ENCODE measurements around the gene ZNF629.

- TF ChIP-seq CTCF (conservative IDR thresholded peaks at IDR 0.05 in 1 of 2, IDR thresholded peaks at IDR 0.05 in 1 of 2; ENCODE audit: low read depth in 1 of 2, low read length in 2 of 2) (no peak), EZH2 (IDR thresholded peaks at IDR 0.05; ENCODE audit: low read length, missing control alignments) (no peak)
Observed at GRCh38 chr16:30787613-30788378, 791 bp upstream of the ZNF629 start.
